ENCODE data around the gene TSC22D1.

DNA sequence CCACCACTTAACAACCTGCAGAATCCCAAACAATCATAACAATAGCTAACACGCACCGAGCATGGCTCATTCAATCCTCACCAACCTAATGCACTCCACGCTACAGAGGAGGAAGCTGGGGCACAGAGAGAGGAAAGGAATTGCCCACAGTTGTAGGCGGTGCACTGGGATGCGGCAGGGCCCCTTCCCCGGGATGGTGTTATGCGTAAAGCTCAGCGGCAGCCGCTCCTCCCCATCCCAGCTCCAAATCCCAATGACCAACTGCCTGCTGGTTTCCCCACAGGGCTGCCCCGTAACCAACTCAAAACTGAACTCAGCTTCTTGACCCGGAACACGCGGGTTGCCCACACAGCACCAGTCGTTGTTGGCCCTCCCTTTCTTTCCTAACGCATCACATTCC, 160.3 kb downstream of the TSC22D1 start:
- no peak for TF ChIP-seq POLR2A (IDR thresholded peaks at IDR 0.05)
- TF ChIP-seq, protein P1, sequence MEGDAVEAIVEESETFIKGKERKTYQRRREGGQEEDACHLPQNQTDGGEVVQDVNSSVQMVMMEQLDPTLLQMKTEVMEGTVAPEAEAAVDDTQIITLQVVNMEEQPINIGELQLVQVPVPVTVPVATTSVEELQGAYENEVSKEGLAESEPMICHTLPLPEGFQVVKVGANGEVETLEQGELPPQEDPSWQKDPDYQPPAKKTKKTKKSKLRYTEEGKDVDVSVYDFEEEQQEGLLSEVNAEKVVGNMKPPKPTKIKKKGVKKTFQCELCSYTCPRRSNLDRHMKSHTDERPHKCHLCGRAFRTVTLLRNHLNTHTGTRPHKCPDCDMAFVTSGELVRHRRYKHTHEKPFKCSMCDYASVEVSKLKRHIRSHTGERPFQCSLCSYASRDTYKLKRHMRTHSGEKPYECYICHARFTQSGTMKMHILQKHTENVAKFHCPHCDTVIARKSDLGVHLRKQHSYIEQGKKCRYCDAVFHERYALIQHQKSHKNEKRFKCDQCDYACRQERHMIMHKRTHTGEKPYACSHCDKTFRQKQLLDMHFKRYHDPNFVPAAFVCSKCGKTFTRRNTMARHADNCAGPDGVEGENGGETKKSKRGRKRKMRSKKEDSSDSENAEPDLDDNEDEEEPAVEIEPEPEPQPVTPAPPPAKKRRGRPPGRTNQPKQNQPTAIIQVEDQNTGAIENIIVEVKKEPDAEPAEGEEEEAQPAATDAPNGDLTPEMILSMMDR (IDR thresholded peaks at IDR 0.05), result no peak
